Measurements from ENCODE around the gene CLASP1. TPM values are rescaled to one million over a fixed set of nuclear protein-coding genes. Genes with fewer than 3 reads are reported as not detected.

Gene CLASP1
- total and polyA plus RNA-seq, 2 experiments from 2014 or later, result 16.6 to 56.3 TPM

- no peak overlapping the region for H3K27ac Mint-ChIP-seq
Observed at GRCh38 chr2:121638333-121638732, 10.9 kb downstream of the CLASP1 start.

More at GRCh38 chr2:121638333-121638732, 10.9 kb downstream of the CLASP1 start:
- Mint-ChIP-seq H3K4me1 (no peaks in the 10 kb centered on the region; the same call in 2 of the 3 replicates), H3K9me3 (peaks cover 24% of the 10 kb centered on the region), H3K4me3 (no peak overlapping the region), H3K36me3 (ENCODE audit: low read depth) (peaks cover 40% of the 10 kb centered on the region), H3K27me3 (ENCODE audit: insufficient read depth, low read depth, poor library complexity) (no peaks in the 10 kb centered on the region)
- no peak for DNase-seq (ENCODE audit: low spot score)
- Histone ChIP-seq H3K27ac (ENCODE audit: low read depth) (no peak overlapping the region), H3K36me3 (ENCODE audit: insufficient read depth) (peaks cover 7% of the 10 kb centered on the region), H2AFZ (no peak overlapping the region), H3K9me2 (ENCODE audit: insufficient read depth) (no peaks in the 10 kb centered on the region), H3K4me3 (no peak overlapping the region), H3K4me2 (no peak overlapping the region), H3K79me2 (replicated peaks; ENCODE audit: insufficient read depth) (peaks cover 100% of the 10 kb centered on the region), H4K20me1 (replicated peaks; ENCODE audit: insufficient read depth) (peaks cover 28% of the 10 kb centered on the region), H3K27me3 (ENCODE audit: insufficient read depth) (no peaks in the 10 kb centered on the region), H3K4me1 (ENCODE audit: insufficient read depth) (no peaks in the 10 kb centered on the region; the same call in 1 of the 2 replicates), H3F3A (replicated peaks; ENCODE audit: low read depth) (no peaks in the 10 kb centered on the region)
- TF ChIP-seq NANOG (IDR thresholded peaks at IDR 0.05; ENCODE audit: borderline replicate concordance) (no peak), EZH2 (IDR thresholded peaks at IDR 0.05; ENCODE audit: low read depth, unreplicated experiment) (no peak), POLR2AphosphoS5 (IDR thresholded peaks at IDR 0.05; ENCODE audit: low read depth) (no peak), ETS1 (IDR thresholded peaks at IDR 0.05) (no peak), CTCF (conservative IDR thresholded peaks at IDR 0.05; ENCODE audit: low read depth in 2 of 2) (no peak), STAT1 (IDR thresholded peaks at IDR 0.05; ENCODE audit: unreplicated experiment) (no peak), JUNB (IDR thresholded peaks at IDR 0.05; ENCODE audit: unreplicated experiment) (no peak), CREB1 (CRISPR knock-in tag; IDR thresholded peaks at IDR 0.05; ENCODE audit: low read depth) (no peak), ZNF114 (CRISPR knock-in tag; IDR thresholded peaks at IDR 0.05) (no peak), EZH2phosphoT487 (IDR thresholded peaks at IDR 0.05; ENCODE audit: unreplicated experiment) (no peak), ZNF331 (CRISPR knock-in tag; IDR thresholded peaks at IDR 0.05; ENCODE audit: low read depth) (no peak)
- TF ChIP-seq, protein P1, sequence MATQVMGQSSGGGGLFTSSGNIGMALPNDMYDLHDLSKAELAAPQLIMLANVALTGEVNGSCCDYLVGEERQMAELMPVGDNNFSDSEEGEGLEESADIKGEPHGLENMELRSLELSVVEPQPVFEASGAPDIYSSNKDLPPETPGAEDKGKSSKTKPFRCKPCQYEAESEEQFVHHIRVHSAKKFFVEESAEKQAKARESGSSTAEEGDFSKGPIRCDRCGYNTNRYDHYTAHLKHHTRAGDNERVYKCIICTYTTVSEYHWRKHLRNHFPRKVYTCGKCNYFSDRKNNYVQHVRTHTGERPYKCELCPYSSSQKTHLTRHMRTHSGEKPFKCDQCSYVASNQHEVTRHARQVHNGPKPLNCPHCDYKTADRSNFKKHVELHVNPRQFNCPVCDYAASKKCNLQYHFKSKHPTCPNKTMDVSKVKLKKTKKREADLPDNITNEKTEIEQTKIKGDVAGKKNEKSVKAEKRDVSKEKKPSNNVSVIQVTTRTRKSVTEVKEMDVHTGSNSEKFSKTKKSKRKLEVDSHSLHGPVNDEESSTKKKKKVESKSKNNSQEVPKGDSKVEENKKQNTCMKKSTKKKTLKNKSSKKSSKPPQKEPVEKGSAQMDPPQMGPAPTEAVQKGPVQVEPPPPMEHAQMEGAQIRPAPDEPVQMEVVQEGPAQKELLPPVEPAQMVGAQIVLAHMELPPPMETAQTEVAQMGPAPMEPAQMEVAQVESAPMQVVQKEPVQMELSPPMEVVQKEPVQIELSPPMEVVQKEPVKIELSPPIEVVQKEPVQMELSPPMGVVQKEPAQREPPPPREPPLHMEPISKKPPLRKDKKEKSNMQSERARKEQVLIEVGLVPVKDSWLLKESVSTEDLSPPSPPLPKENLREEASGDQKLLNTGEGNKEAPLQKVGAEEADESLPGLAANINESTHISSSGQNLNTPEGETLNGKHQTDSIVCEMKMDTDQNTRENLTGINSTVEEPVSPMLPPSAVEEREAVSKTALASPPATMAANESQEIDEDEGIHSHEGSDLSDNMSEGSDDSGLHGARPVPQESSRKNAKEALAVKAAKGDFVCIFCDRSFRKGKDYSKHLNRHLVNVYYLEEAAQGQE (IDR thresholded peaks at IDR 0.05; ENCODE audit: unreplicated experiment), result no peak
- TF ChIP-seq, protein P2, sequence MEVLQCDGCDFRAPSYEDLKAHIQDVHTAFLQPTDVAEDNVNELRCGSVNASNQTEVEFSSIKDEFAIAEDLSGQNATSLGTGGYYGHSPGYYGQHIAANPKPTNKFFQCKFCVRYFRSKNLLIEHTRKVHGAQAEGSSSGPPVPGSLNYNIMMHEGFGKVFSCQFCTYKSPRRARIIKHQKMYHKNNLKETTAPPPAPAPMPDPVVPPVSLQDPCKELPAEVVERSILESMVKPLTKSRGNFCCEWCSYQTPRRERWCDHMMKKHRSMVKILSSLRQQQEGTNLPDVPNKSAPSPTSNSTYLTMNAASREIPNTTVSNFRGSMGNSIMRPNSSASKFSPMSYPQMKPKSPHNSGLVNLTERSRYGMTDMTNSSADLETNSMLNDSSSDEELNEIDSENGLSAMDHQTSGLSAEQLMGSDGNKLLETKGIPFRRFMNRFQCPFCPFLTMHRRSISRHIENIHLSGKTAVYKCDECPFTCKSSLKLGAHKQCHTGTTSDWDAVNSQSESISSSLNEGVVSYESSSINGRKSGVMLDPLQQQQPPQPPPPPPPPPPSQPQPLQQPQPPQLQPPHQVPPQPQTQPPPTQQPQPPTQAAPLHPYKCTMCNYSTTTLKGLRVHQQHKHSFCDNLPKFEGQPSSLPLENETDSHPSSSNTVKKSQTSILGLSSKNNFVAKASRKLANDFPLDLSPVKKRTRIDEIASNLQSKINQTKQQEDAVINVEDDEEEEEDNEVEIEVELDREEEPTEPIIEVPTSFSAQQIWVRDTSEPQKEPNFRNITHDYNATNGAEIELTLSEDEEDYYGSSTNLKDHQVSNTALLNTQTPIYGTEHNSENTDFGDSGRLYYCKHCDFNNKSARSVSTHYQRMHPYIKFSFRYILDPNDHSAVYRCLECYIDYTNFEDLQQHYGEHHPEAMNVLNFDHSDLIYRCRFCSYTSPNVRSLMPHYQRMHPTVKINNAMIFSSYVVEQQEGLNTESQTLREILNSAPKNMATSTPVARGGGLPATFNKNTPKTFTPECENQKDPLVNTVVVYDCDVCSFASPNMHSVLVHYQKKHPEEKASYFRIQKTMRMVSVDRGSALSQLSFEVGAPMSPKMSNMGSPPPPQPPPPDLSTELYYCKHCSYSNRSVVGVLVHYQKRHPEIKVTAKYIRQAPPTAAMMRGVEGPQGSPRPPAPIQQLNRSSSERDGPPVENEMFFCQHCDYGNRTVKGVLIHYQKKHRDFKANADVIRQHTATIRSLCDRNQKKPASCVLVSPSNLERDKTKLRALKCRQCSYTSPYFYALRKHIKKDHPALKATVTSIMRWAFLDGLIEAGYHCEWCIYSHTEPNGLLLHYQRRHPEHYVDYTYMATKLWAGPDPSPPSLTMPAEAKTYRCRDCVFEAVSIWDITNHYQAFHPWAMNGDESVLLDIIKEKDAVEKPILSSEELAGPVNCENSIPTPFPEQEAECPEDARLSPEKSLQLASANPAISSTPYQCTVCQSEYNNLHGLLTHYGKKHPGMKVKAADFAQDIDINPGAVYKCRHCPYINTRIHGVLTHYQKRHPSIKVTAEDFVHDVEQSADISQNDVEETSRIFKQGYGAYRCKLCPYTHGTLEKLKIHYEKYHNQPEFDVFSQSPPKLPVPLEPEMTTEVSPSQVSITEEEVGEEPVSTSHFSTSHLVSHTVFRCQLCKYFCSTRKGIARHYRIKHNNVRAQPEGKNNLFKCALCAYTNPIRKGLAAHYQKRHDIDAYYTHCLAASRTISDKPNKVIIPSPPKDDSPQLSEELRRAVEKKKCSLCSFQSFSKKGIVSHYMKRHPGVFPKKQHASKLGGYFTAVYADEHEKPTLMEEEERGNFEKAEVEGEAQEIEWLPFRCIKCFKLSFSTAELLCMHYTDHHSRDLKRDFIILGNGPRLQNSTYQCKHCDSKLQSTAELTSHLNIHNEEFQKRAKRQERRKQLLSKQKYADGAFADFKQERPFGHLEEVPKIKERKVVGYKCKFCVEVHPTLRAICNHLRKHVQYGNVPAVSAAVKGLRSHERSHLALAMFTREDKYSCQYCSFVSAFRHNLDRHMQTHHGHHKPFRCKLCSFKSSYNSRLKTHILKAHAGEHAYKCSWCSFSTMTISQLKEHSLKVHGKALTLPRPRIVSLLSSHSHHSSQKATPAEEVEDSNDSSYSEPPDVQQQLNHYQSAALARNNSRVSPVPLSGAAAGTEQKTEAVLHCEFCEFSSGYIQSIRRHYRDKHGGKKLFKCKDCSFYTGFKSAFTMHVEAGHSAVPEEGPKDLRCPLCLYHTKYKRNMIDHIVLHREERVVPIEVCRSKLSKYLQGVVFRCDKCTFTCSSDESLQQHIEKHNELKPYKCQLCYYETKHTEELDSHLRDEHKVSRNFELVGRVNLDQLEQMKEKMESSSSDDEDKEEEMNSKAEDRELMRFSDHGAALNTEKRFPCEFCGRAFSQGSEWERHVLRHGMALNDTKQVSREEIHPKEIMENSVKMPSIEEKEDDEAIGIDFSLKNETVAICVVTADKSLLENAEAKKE (CRISPR knock-in tag; IDR thresholded peaks at IDR 0.05), result no peak
- ATAC-seq, result no peak
